Hematopoietic multipotent progenitor cell treated with erythropoietin and hydrocortisone succinate and interleukin-3 and kit ligand, for 6 days (in vitro differentiated cells): ENCODE measurements around the gene MVB12B.

Experiments
- DNase-seq: peaks from one replicate; pipeline ENCODE4 v3.0.0-alpha.2; 2015

MVB12B gene

DNA sequence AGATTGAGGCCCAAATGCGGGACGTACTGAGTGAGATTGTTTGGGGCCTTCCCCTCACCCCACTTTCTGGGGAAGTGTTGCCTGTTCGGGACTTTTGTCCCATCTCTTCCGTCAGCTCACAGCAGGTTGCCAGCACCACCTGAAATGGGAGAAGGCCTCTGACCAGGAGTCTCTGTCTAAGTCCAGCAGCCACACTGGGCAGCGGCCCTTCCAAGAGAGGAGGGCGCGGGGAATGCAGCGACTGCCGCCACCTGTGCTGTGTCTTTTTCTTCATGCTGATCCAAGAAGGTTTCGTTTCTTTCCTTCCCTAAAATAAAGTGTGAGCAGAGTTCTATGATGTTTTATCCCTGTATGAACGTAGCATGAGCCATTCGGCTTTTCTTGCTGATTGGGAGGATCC lies 152.9 kb downstream of the MVB12B start:
- DNase-seq = no peak

DNA sequence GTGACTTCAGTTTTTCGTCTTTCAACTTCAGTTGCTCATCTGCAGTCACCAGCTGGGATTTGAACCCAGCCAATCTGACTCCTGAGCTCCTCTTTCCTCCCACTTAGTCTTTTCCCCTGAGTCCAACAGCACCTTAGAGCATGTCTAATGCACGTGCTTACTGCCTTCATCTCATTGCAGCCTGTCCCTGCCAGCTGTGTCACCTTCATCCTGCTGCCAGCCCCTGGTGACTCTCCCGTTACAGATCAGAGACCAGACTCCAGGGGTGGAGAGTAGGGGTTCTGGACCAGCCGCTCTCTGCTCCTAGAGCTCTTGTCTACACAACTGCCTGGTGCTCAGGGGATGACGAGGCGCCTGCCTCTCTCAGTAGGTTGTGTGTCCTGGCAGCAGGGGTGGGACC lies 154.2 kb downstream of the MVB12B start:
- no peak for DNase-seq

DNA sequence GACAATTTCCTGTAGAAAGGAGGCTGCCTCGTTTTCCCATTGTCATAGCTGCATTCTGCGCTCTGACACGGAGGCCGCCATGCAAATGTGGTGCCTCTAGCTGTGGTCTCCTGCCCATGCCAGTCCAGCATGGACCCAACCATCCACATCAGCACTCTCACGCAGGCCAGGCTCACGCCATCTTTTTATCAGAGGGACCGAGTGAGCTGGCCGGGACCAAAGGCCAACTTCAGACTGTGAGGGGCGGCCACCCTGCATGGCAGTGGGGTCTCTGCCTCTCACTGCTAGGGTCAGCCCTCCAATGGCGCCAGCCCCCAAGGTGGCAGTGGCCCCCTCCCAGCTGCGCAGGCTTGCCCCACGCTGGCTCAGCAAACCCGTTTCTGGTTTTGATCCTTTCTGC lies 155.2 kb downstream of the MVB12B start:
- DNase-seq = no peak

DNA sequence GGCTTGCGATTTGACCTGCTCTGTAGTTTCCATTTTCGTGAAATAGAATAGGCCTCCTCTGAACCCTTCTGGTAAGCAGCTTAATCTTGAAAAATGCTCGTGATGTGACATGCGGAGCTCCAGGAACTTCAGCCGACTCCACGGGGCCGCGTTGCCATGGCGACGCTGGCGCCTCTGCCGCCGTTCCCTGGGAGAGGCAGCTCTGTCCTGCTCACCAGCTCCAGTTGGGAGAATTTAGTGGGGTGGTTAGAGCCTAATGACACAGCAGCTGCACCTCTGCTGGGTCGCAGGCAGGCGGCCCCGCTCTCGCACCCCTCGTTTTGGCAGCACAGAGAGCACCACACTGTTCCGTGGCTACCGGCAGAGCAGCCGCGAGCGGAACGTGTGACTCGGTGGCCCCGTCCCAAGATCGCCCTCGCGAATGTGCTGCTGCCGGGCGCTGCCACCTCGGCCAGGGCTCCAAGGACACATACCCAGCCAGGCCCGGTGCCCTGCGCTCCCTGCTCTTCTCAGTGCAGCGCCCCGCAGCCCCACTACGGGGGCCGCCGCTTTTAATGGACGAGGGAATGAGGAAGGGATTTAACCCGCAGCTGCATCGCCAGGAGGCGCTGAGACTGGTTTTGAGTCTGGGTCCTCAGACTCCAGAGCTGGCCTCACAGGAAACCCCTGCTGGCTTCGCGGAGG lies 155.9 kb downstream of the MVB12B start:
- no peak for DNase-seq

DNA sequence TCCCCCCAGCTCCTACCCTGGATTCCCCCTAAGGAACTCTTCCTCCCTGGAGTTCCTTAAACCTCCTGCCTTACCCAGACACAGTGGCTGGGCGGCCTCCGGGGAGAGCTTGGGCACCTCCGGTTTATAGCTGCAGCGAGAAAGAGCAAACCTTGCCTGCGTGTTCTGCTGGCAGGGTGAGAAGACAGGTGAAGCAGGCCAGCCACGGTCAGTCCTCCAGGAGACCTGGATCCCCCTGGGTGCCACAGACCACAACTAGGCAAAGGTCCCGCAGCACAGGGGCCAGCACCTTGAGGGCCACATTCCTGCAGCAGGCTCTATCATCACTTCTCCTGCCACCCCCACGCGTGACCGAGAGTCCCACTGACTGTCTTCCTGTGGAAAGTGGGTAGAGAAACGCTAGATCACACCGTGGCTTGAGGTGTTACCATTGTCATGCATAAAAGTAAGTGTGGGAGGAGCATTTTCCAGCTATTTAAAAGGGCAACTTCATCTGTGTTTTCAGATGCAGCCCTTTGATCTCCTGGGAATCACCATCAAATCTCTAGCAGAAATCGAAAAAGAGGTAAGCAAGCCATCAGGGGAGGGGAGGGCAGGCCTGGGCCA lies 156.9 kb downstream of the MVB12B start:
- DNase-seq = no peak

DNA sequence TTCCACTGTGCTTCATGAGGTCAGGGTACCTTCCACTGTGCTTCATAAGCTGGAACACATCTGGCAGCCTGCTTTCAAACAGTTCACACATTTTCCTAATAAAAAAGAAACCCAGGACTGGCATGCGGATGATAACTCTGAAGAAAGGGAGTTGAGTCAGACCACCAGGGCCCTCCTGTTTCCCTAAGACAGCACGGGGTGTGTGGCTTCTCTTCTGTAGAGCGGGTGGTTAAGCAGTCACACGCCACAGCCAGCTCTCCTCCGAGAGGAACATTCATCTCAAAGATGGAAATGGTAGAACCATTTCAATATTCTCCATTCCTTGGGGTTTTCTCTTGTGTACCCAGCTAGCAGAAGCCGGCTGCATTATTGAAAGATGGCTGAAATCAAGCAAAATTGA lies 159.0 kb downstream of the MVB12B start:
- no peak for DNase-seq

DNA sequence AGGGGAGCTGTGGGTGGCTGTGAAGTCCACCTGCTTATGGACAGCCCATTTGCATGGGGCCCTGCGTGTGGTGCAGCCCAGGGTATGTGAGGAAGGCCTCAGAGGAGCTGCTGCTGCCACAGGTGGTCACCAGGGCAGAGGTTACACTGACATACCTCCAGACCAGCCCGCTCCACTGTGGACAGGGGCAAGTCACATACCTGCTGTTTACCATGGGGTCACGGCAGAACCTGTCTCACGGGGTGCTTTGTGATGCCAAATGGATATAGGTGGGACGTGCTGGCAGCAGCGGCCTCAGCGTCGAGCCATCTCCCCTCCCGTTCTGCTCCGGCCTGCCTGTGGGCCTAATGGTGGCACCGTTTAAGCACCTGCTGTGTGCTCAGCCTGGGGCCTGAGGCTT lies 159.6 kb downstream of the MVB12B start:
- DNase-seq = no peak

DNA sequence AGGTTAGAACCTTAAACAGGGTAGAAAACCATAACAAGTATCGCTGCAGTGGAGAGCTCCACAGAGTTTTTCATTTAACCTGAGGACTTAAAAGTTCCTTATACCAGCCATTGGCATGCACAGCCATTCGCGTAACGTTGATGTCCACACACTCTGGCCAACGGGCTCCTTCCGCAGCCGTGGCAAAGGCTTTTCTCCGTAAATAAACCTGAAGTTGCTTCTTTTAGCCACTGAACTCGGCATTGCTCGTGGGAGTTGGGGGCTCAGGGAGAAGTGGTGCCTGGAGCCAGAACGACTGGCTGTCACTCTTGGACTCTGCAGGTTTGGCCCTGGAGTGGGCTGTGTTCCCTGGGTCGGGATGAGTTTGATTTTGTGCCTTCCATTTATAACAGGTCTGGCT lies 161.2 kb downstream of the MVB12B start:
- no peak for DNase-seq

DNA sequence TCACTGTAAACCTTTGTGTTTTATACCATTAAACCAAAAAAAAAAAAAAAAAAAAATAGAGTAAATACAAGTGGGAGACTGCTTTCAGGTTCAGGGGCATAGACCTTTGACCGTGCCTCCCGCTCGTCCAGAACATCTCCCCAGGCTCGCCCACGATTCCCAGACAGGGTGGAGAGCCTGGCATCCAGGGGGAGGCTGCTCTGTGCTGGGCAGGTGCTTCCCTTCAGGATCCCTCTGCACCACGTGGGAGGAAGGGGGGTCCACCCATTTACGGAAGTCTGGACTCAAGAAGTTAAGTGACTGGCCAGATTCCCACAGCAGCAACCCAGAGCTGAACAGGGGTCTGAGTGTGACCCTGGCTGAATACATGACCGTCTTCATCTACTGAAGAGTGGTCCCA lies 161.7 kb downstream of the MVB12B start:
- no peak for DNase-seq

DNA sequence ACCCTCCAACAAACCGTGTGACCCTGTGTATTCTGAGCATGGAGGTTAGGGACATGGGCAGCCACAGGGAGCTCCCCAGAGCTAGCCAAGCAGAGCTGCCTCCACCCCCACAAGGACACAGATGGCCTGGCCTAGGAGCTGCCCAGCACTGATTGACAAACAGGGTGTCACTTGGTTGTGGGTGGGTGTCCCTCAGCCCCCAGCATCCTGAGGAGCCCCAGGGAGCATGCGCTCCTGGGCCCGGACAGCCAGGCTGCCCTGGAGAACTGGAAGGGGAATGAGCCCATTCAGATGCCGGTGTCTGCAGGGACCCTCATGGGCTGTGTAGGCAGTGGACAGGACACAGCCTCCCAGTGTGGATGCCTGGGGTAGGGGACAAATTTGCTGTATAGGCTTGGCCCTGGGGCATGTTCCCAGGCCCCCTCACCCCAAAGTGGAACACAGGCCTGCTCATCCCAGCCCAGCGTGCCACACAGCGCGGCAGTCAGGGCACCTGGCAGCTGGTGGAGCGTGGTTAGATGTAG lies 162.3 kb downstream of the MVB12B start:
- DNase-seq = no peak

DNA sequence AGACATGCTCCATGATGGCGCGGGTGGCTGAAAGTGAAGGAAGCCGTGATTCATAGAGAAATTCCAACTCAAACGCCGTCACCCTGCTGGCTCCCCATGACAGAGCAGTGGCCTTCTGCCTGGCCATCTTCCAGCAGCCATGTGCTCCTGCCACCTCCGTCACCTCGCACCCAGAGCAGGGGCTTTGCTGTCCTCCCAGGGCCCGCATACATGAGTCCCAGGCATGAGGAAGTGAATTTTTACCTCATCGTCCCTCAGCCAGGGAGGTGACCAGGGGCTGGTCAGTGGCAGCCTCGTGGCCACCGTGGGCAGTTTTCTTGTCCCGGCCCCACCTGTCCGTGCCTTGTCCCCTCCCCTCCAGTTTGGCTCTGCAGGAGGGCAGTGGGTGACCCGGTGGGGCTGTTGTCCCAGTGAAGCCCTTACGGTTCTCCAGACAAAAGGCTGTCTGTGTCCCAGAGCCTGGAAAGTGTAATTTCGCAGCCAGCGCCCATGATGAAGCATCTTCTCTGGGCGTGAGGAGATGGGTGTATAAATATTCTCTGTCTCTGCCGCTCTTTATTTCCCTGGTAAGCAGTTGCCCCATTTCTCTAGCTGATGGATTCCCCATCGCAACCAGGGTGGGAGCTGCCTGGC lies 163.1 kb downstream of the MVB12B start:
- DNase-seq = no peak

DNA sequence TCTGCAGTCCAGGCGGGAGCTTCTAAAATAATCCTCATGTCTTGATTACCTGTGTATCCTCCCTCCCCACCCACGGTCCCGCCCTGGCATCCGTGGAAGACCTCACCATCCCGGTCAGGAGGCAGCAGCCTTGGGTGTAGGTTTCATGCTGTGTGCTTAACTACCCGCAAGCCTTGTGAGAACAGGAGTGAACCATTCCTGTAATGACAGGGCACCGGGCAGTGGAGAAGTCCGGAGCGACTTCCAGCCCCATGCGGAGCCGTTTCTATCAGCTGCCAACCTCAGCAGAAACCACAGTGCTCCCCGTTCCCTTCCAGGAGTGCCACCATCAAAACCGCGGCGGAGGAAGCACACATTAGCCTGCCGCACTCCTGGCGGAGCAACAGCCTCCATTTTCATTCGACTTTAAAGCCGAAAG lies 163.6 kb downstream of the MVB12B start:
- DNase-seq = peak; percentile 22

DNA sequence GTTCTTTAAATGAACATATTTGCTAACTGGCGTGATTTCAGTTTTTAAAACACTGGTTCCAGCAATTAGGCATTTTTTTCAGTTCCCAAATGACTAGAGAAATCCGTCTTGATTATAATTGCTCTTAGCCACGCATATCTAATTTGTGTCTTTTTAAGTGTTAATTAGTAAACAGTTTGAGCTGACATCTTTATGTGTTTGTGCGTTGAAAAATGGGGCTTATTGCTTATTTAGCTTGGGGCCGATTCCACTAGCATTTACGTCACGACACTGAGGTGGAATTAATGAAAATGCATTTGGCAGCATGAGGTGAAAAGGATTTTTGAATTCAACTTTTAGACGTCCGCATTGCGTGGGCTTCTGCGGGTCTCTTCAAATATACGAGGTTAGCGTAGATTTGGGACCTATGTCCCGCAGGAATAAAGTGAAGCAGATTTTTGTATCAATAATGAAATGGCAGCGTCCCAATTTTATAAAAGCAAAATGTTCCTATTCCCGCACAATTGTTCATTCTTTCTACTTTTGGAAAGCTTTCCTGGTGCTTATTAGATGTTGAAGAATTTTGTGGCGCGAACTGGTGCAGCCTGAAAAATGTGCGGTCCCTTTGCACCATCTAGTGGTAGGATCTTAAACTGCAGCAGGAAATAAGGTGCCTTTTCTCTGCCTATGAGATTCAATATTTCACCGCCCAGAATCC lies 164.4 kb downstream of the MVB12B start:
- DNase-seq = peak; percentile 76

DNA sequence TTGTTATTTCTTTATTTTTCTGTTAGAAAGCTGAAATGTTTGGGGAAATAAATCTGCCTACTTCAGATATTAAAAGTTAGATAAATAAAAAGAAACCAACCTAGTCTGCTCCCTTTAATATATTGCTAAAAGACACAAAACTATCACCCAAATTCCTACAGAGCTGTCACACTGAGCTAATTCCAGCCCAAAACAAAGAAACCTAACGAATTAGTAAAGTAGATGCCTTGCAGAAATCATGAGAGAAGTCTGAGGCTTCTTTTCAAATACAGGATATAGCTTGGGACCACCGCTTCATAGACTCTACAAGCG lies 164.9 kb downstream of the MVB12B start:
- DNase-seq = no peak

DNA sequence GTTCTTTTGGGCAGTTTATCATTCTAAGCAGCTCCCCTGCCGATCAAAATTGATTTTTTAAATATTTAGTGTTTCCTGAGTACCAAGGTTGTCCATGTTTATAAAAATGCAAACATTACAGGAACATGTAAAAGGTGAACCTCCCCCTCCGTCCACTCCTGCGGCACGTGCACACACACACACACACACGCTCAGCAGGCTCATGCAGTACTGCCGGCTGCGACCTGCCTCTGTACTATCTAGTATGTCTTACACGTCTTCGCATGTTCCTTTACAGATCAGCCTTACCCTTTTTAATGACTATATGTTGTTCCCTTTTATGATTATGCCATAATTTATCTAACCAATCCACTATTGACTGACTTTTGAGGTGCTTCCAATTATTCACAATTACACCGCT lies 165.3 kb downstream of the MVB12B start:
- DNase-seq = no peak

DNA sequence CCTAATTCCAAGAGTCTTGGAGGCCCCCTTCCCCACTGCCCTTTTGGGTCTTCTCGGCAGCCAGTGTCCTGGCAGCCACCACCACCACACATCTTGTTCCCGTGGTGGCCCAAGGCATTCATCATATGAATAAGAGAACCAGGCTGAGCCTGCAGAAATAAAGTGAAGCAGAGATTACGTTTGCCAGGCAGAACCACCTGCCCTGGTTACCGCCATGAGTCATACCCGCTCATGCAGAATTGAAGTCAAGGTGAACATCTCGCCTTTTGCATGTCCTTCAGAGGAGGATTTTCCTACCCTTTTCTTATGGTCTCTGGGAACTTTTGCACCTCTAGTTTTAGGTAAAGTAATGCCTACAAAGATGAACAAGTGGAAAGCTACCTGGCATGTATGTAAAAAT lies 167.6 kb downstream of the MVB12B start:
- no peak for DNase-seq

DNA sequence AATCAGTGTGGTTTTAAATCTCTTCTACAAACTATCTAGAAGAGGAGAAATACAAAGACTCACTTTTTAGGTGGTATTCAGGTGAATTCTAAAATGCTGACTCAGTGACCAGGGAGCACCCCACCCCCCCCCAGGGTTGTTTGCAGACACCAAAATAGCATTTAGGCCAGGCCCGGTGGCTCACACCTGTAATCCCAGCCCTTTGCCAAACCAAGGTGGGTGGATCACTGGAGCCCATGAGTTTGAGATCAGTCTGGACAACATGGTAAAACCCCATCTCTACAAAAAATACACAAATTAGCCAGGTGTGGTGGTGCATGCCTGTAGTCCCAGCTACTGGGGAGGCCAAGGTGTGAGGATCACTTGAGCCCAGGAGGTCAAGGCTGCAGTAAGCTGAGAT lies 168.1 kb downstream of the MVB12B start:
- no peak for DNase-seq

DNA sequence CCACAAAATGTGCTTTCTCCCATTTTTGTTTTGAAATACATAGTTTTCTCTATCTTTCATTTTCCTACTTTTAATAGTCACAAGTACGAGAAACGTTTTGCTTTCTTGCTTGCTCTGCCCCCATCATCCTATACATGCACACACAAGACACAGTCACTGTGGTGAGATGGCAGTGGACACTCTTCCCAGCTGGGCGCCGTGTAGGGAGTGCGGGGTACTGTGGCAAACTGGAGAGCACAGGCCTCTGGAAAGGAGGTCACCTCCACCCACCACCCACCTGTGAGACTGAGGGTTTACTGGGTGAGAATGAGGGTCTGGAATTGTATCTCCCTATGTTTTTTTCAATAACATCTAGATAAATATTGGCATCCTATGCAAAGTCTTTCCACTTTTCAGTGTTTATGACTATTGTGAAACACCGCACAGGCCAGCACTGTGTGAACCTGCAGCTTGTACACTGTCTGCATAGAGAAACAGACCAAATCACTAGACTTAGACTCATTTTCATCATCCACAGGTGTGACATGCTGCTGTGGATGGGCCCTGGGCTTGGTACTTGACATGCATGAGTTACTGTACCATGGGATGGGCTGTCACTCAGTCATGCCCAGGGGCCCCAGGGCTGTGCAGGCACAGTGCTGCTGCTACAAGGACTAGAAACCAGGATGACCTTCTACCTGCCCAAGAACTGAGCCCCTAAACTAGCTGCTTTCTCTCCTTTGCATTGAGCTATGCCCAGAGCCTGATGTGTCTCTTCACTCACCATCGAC lies 169.0 kb downstream of the MVB12B start:
- no peak for DNase-seq

DNA sequence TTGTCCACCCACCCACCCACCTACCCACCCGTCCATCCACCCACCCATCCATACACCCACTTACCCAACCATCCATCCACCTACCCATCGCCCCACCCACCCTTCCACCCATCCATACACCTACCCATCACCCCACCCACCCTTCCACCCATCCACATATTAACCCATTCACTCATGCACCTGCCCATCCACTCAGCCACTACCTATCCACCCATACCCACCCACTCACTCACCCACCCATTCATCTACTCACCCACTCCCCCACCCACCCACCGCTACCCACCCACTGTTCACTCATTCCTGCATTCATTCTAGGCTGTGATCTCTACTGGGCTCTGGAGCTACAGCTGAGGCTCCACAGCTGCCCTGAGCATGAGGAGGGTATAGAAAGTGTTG lies 169.6 kb downstream of the MVB12B start:
- no peak for DNase-seq

DNA sequence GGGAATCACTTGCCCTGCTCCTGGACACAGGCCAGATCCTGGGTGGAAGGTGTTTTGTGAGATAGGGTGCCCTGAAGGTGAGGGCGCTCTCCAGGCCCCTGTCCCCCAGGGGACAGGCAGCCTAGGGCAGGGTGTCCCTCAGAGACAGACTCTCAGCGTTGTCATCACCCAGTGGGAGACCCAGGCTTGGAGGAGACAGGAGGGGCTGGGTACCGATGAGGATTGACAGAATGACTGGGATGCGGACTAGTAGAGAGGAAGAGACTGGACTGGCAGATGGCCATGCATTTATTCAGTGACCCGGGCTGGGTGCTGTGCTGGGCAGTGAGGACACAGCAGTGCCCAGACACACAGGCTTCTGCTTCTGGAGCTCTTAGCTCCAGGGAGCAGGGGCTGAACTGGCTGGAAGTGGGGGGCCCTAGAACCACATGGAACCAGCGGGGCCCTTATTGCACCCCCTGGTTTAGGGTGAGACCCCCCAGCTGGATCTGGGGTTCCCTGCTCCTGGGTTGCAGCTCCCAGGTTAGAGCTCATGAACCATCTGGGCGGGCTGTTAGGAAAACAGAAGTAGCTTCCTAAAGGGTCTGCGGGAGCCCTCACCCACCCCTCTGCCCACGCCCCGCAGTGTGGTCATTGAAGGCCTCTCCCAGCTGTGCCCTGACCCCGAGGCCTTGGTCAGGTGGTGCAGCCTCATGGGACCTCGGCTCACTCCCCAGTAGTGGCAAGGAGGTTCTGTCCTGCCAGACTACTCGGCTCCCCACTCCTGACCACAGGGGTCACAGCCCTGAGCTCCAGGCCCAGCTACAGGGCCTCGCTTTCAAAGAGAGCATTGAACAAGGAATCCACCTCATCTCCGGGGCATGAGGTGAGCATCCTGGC lies 170.4 kb downstream of the MVB12B start:
- DNase-seq = no peak

DNA sequence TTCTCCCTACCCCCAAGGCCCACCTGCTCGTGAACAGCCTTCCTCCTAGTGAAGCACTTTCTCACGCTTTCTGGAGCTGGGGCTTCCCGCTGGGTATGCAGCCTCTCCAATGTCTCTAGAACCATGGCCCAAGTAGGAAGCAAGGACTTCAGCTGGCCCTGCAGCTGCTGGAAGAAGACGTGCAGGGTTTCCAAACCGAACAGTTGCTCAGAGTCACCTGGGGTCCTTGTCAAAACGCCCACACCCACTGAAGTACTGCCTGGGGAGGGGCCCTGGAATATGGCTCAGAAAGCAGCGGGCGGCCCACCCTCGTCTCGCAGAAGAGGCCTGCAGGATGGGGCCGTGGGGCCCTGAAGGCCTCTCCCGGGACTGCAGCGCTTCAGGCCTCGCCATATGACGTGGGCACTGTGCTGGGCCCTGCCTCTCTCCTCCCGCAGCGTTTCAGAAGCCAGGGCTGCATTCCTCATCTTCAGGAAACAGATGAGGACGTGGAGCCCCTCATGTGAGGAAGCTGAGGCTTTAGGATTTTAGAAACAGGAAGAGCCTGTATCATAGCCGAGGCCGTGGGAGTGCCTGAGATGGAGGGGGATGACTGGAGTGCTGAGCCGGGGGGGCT lies 171.1 kb downstream of the MVB12B start:
- DNase-seq = peak; percentile 19

DNA sequence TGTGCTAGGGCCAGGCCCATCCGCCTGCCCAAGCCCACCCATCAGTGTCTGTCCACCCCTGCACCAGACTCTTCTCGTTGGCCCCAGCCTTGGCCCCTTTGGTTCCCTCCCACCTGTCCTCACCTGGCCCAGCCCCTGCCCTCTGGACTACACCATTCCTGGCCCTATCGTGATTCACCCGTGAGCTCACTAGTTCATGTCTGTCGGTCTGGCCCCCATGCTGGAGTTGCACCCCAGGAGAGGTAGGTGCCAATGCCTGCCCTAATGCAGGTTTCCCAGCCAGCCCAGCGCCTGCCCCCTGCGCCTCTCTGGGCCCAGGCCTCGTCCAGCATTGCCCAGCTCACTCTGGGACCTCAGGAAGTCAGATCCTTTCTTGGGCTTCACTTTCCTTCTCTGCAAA lies 171.7 kb downstream of the MVB12B start:
- no peak for DNase-seq
